DMS153 treated with DMSO at 0.1 percent for 48 hours (cell line): ENCODE results near the gene DMXL1.

Source experiments
- DNase-seq: peaks from one replicate; lab custom pipeline; 2025; ENCODE audit not compliant: unreplicated experiment; lab: John Stamatoyannopoulos, UW

DMXL1 gene

GRCh38 chr5:119288379-119289033 is 217.6 kb downstream of the DMXL1 start:
- DNase-seq: no peak

GRCh38 chr5:119289438-119290044 is 218.7 kb downstream of the DMXL1 start:
- no peak for DNase-seq

- no peak for DNase-seq
These were observed 219.3 kb downstream of the DMXL1 start for GRCh38 chr5:119290161-119290569.

- DNase-seq: no peak
These were observed 219.7 kb downstream of the DMXL1 start for GRCh38 chr5:119290607-119291006.

- no peak for DNase-seq
These were observed 220.2 kb downstream of the DMXL1 start for GRCh38 chr5:119291056-119291455.

GRCh38 chr5:119291877-119292276 is 221.0 kb downstream of the DMXL1 start:
- no peak for DNase-seq

GRCh38 chr5:119292701-119293515 is 222.0 kb downstream of the DMXL1 start:
- DNase-seq: no peak

GRCh38 chr5:119293516-119293829 is 222.6 kb downstream of the DMXL1 start:
- no peak for DNase-seq
